ENCODE data around the gene EPHA6. TPM values are rescaled to one million over a fixed set of nuclear protein-coding genes. Genes with fewer than 3 reads are reported as not detected.
"Not testable (repeated sequence)": the region's sequence is repeated elsewhere in the genome, so short reads cannot be mapped to it uniquely, and the experiment has no call there.

EPHA6 gene
- total RNA-seq, 2 donors from 2014 or later, result not detected

DNA sequence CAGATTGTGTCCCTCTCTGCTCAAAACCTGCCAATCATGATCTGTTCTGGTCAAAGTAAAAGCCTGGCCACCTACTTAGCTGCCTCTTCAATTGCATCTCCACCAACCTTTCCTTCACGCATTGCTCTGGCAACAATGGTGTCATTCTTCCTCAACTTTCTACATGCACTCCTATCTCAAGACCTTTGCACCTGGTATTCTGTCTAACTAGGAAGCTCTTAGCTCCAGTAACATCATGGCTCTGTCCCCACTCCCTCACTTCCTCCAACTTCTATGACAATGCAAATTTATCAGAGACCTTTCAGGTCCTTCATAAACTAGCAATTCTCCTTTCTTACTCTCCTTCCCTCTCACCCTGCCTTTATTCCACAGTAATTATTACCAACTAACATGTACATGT is 682.7 kb downstream of the EPHA6 start:
- Mint-ChIP-seq H3K9me3 (peaks cover 7 to 8% of the 10 kb centered on the region in 2 donors), H3K4me3 (no peak overlapping the region), H3K4me1 (ENCODE audit: low read depth) (no peaks in the 10 kb centered on the region), H3K27ac (no peak overlapping the region), H3K36me3 (ENCODE audit: insufficient read depth in 2 of 2) (no peaks in the 10 kb centered on the region), H3K27me3 (ENCODE audit: low read depth) (no peaks in the 10 kb centered on the region)
- DNase-seq (no peak), ATAC-seq (replicated peaks in 1 of 2) (no peak)

DNA sequence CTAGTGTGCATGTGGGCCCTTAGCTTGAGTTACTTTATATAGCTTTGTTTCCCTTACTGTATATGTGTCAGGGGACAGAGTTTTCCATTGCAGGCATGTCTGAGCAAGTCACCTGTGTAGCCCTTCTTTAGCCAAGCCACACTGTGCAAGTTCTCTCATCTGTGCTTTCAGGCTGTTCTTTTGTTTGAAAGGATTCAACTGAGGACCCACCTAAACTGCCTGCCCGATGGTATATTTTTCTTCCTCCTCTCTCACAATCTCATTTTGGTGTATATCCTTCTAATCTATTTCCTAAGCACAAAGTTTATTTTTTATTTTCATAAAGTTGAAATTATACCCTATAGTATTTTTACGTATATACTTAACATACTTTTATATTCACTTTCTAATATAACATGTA is 690.1 kb downstream of the EPHA6 start:
- Mint-ChIP-seq H3K36me3 (ENCODE audit: insufficient read depth in 2 of 2) (peaks cover 4 to 5% of the 10 kb centered on the region in 2 donors), H3K27me3 (ENCODE audit: low read depth) (no peaks in the 10 kb centered on the region), H3K9me3 (peaks cover 15 to 22% of the 10 kb centered on the region in 2 donors), H3K4me3 (no peak overlapping the region), H3K27ac (no peak overlapping the region), H3K4me1 (ENCODE audit: low read depth) (no peaks in the 10 kb centered on the region)
- no peak for ATAC-seq (replicated peaks in 1 of 2)
- no peak for DNase-seq

- Mint-ChIP-seq H3K4me1 (ENCODE audit: low read depth) (no peaks in the 10 kb centered on the region), H3K4me3 (no peak overlapping the region), H3K36me3 (ENCODE audit: insufficient read depth in 2 of 2) (peaks cover 1 to 4% of the 10 kb centered on the region in 2 donors), H3K27ac (no peak overlapping the region), H3K9me3 (peaks cover 9 to 19% of the 10 kb centered on the region in 2 donors), H3K27me3 (ENCODE audit: low read depth) (no peaks in the 10 kb centered on the region)
- DNase-seq, result no peak
- ATAC-seq (replicated peaks in 1 of 2), result no peak
Observed at GRCh38 chr3:97510795-97511194, 696.4 kb downstream of the EPHA6 start.

DNA sequence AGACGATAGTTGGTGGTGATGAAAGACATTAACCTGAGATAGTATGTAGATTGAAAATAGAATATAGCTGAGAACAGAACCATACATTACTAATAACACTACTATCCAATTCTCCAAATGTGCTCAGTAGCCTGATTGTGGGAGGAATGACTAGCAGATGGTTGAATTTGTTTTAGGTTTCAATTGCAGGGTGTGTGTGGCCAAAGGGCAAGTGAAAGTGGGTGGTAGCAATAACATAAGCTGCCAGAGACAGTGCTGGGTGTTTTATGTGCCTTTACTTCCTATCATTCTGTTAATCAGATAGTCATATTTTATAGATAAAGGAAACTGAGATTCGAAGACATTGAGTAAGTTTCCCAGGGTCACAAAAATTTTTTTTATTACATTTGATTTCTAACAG is 700.7 kb downstream of the EPHA6 start:
- Mint-ChIP-seq H3K36me3 (ENCODE audit: insufficient read depth in 2 of 2) (no peaks in the 10 kb centered on the region), H3K4me1 (ENCODE audit: low read depth) (no peaks in the 10 kb centered on the region), H3K9me3 (peaks cover 0 to 7% of the 10 kb centered on the region in 2 donors), H3K27ac (no peak overlapping the region), H3K27me3 (ENCODE audit: low read depth) (no peaks in the 10 kb centered on the region), H3K4me3 (no peak overlapping the region)
- no peak for ATAC-seq (replicated peaks in 1 of 2)
- DNase-seq, result no peak

- H3K27me3 Mint-ChIP-seq (ENCODE audit: low read depth), result no peaks in the 10 kb centered on the region
- H3K36me3 Mint-ChIP-seq (ENCODE audit: insufficient read depth in 2 of 2), result no peaks in the 10 kb centered on the region
- no peak overlapping the region for H3K4me3 Mint-ChIP-seq
- H3K27ac Mint-ChIP-seq, result no peak overlapping the region
- ATAC-seq (replicated peaks in 1 of 2), result no peak
- H3K9me3 Mint-ChIP-seq, result no peaks in the 10 kb centered on the region
- no peak for DNase-seq
- no peaks in the 10 kb centered on the region for H3K4me1 Mint-ChIP-seq (ENCODE audit: low read depth)
Observed at GRCh38 chr3:97530691-97531090, 716.3 kb downstream of the EPHA6 start.

DNA sequence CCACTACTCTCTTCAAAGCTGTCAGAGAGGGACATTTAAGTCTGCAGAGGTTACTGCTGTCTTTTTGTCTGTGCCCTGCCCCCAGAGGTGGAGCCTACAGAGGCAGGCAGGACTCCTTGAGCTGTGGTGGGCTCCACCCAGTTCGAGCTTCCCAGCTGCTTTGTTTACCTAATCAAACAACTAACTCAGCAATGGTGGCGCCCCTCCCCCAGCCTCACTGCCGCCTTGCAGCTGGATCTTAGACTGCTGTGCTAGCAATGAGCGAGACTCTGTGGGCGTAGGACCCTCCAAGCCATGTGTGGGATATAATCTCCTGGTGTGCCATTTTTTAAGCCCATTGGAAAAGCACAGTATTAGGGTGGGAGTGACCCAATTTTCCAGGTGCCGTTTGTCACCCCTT is 733.2 kb downstream of the EPHA6 start:
- not testable (repeated sequence) for H3K4me3 Mint-ChIP-seq; H3K4me1 Mint-ChIP-seq (ENCODE audit: low read depth); H3K36me3 Mint-ChIP-seq (ENCODE audit: insufficient read depth in 2 of 2); H3K27ac Mint-ChIP-seq; ATAC-seq (replicated peaks in 1 of 2); H3K27me3 Mint-ChIP-seq (ENCODE audit: low read depth); H3K9me3 Mint-ChIP-seq; DNase-seq

DNA sequence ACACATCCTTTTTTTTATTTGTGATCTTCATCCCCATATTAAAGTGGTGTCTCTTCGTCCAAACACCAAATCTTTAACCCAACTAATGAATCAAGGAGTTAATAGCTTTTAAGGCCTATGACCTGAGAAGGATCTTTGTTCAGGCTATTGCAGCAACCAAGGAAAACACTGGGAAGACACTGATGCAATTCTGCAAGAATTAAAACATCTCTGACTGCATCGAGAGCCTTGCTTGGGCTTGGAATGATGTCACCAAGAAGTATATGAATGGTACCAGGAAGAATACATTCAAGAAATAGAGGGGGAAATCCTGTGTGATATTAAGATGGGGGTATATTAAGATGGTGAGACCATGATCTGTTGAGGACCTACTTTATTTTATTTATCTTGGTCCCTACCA is 736.0 kb downstream of the EPHA6 start:
- ATAC-seq (replicated peaks in 1 of 2), result no peak
- no peak overlapping the region for H3K4me3 Mint-ChIP-seq
- peaks cover 2 to 4% of the 10 kb centered on the region in 2 donors for H3K9me3 Mint-ChIP-seq
- no peaks in the 10 kb centered on the region for H3K4me1 Mint-ChIP-seq (ENCODE audit: low read depth)
- no peaks in the 10 kb centered on the region for H3K27me3 Mint-ChIP-seq (ENCODE audit: low read depth)
- DNase-seq, result no peak
- H3K36me3 Mint-ChIP-seq (ENCODE audit: insufficient read depth in 2 of 2), result no peaks in the 10 kb centered on the region
- no peak overlapping the region for H3K27ac Mint-ChIP-seq

DNA sequence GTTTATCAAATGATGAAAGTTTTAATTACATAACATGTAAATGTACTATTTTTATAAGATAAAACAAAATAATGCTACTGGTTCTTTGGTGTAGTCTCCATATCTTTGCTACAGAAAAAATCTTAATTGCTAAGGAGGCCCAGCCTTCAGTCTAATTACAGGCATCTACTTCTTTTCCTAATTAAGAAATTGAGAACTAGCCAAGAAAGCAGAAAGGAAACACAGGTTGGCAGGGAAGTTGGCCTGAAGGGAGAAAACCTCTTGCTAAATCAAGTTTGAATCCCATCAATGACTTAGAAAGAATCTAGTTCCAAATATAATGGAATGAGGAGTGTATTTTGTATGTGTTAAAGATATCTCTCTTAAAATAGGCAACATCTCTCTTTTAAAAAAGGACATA is 737.8 kb downstream of the EPHA6 start:
- no peaks in the 10 kb centered on the region for H3K4me1 Mint-ChIP-seq (ENCODE audit: low read depth)
- DNase-seq, result no peak
- no peak overlapping the region for H3K4me3 Mint-ChIP-seq
- H3K36me3 Mint-ChIP-seq (ENCODE audit: insufficient read depth in 2 of 2), result no peaks in the 10 kb centered on the region
- H3K27ac Mint-ChIP-seq, result no peak overlapping the region
- ATAC-seq (replicated peaks in 1 of 2), result no peak
- no peaks in the 10 kb centered on the region for H3K27me3 Mint-ChIP-seq (ENCODE audit: low read depth)
- peaks cover 0 to 2% of the 10 kb centered on the region in 2 donors for H3K9me3 Mint-ChIP-seq

- H3K4me3 Mint-ChIP-seq, result no peak overlapping the region
- no peak overlapping the region for H3K27ac Mint-ChIP-seq
- no peaks in the 10 kb centered on the region for H3K27me3 Mint-ChIP-seq (ENCODE audit: low read depth)
- H3K36me3 Mint-ChIP-seq (ENCODE audit: insufficient read depth in 2 of 2), result no peaks in the 10 kb centered on the region
- ATAC-seq (replicated peaks in 1 of 2), result no peak
- no peaks in the 10 kb centered on the region for H3K9me3 Mint-ChIP-seq
- no peaks in the 10 kb centered on the region for H3K4me1 Mint-ChIP-seq (ENCODE audit: low read depth)
- DNase-seq, result no peak
Observed at GRCh38 chr3:97575742-97576141, 761.3 kb downstream of the EPHA6 start.

- Mint-ChIP-seq H3K4me1 (ENCODE audit: low read depth) (no peaks in the 10 kb centered on the region), H3K27me3 (ENCODE audit: low read depth) (no peaks in the 10 kb centered on the region)
- ATAC-seq (replicated peaks in 1 of 2), result no peak
Observed at GRCh38 chr3:97576221-97576620, 761.8 kb downstream of the EPHA6 start.

GRCh38 chr3:97579365-97579764 is 765.0 kb downstream of the EPHA6 start:
- Mint-ChIP-seq H3K4me3 (no peak overlapping the region), H3K4me1 (ENCODE audit: low read depth) (no peaks in the 10 kb centered on the region), H3K27ac (no peak overlapping the region), H3K36me3 (ENCODE audit: insufficient read depth in 2 of 2) (no peaks in the 10 kb centered on the region), H3K27me3 (ENCODE audit: low read depth) (no peaks in the 10 kb centered on the region), H3K9me3 (no peaks in the 10 kb centered on the region)
- ATAC-seq (replicated peaks in 1 of 2) (peak in 1 of 2 donors; percentile 58), DNase-seq (no peak)

More at GRCh38 chr3:97576221-97576620, 761.8 kb downstream of the EPHA6 start:
- no peak overlapping the region for H3K27ac Mint-ChIP-seq
- no peak overlapping the region for H3K4me3 Mint-ChIP-seq
- no peaks in the 10 kb centered on the region for H3K9me3 Mint-ChIP-seq
- DNase-seq, result no peak
- no peaks in the 10 kb centered on the region for H3K36me3 Mint-ChIP-seq (ENCODE audit: insufficient read depth in 2 of 2)

GRCh38 chr3:97610626-97611025 is 796.2 kb downstream of the EPHA6 start:
- no peak overlapping the region for H3K27ac Mint-ChIP-seq
- no peak for DNase-seq

GRCh38 chr3:97612632-97613031 is 798.2 kb downstream of the EPHA6 start:
- Mint-ChIP-seq H3K9me3 (peaks cover 3 to 5% of the 10 kb centered on the region in 2 donors), H3K4me3 (no peak overlapping the region), H3K27ac (no peak overlapping the region), H3K27me3 (ENCODE audit: low read depth) (no peaks in the 10 kb centered on the region), H3K4me1 (ENCODE audit: low read depth) (no peaks in the 10 kb centered on the region), H3K36me3 (ENCODE audit: insufficient read depth in 2 of 2) (no peaks in the 10 kb centered on the region)
- DNase-seq (no peak), ATAC-seq (replicated peaks in 1 of 2) (no peak)

More at GRCh38 chr3:97610626-97611025, 796.2 kb downstream of the EPHA6 start:
- Mint-ChIP-seq H3K36me3 (ENCODE audit: insufficient read depth in 2 of 2) (no peaks in the 10 kb centered on the region), H3K4me3 (no peak overlapping the region), H3K27me3 (ENCODE audit: low read depth) (no peaks in the 10 kb centered on the region), H3K9me3 (peaks cover 0 to 3% of the 10 kb centered on the region in 2 donors), H3K4me1 (ENCODE audit: low read depth) (no peaks in the 10 kb centered on the region)
- no peak for ATAC-seq (replicated peaks in 1 of 2)

- Mint-ChIP-seq H3K4me3 (no peak overlapping the region), H3K4me1 (ENCODE audit: low read depth) (no peaks in the 10 kb centered on the region), H3K36me3 (ENCODE audit: insufficient read depth in 2 of 2) (no peaks in the 10 kb centered on the region), H3K27ac (no peak overlapping the region), H3K9me3 (peaks cover 6 to 9% of the 10 kb centered on the region in 2 donors), H3K27me3 (ENCODE audit: low read depth) (no peaks in the 10 kb centered on the region)
- DNase-seq, result no peak
- ATAC-seq (replicated peaks in 1 of 2), result no peak
Observed at GRCh38 chr3:97613139-97613538, 798.7 kb downstream of the EPHA6 start.
